ENCODE measurements around the gene NECTIN2.

Gene NECTIN2

GRCh38 chr19:44863990-44864389 lies 17.9 kb downstream of the NECTIN2 start:
- Histone ChIP-seq H3K9me2 (replicated peaks; ENCODE audit: control insufficient read depth, low read length) (no peaks in the 10 kb centered on the region), H3K4me1 (ENCODE audit: control insufficient read depth, low read length) (peaks cover 10% of the 10 kb centered on the region), H3K79me2 (ENCODE audit: control insufficient read depth, low read length) (no peaks in the 10 kb centered on the region), H3K9me3 (ENCODE audit: control insufficient read depth, insufficient read depth, low read length) (no peaks in the 10 kb centered on the region), H3K27ac (ENCODE audit: low read depth, low read length) (no peak overlapping the region), H3K27me3 (ENCODE audit: control insufficient read depth, low read length) (no peaks in the 10 kb centered on the region), H3F3A (ENCODE audit: control insufficient read depth, insufficient read depth) (no peaks in the 10 kb centered on the region), H3K4me3 (ENCODE audit: low read length) (no peak overlapping the region), H3K36me3 (ENCODE audit: control insufficient read depth, low read length) (no peaks in the 10 kb centered on the region), H3K4me2 (ENCODE audit: low read length) (no peak overlapping the region), H4K20me1 (ENCODE audit: control insufficient read depth, insufficient read depth, low read depth, low read length) (no peaks in the 10 kb centered on the region)
- TF ChIP-seq CTCF (IDR thresholded peaks at IDR 0.05; ENCODE audit: low read depth, low read length, poor library complexity, severe bottlenecking) (no peak), EZH2phosphoT487 (IDR thresholded peaks at IDR 0.05; ENCODE audit: borderline replicate concordance, low read length) (no peak)

GRCh38 chr19:44865196-44865767 lies 19.2 kb downstream of the NECTIN2 start:
- Histone ChIP-seq H3K4me1 (ENCODE audit: control insufficient read depth, low read length) (peaks cover 10% of the 10 kb centered on the region), H4K20me1 (ENCODE audit: control insufficient read depth, insufficient read depth, low read depth, low read length) (no peaks in the 10 kb centered on the region), H3K36me3 (ENCODE audit: control insufficient read depth, low read length) (no peaks in the 10 kb centered on the region), H3K27me3 (ENCODE audit: control insufficient read depth, low read length) (no peaks in the 10 kb centered on the region), H3K9me3 (ENCODE audit: control insufficient read depth, insufficient read depth, low read length) (no peaks in the 10 kb centered on the region), H3K9me2 (replicated peaks; ENCODE audit: control insufficient read depth, low read length) (no peaks in the 10 kb centered on the region), H3F3A (ENCODE audit: control insufficient read depth, insufficient read depth) (no peaks in the 10 kb centered on the region), H3K27ac (ENCODE audit: low read depth, low read length) (no peak overlapping the region), H3K4me2 (ENCODE audit: low read length) (no peak overlapping the region), H3K79me2 (ENCODE audit: control insufficient read depth, low read length) (no peaks in the 10 kb centered on the region), H3K4me3 (ENCODE audit: low read length) (no peak overlapping the region)
- no peak for TF ChIP-seq CTCF (IDR thresholded peaks at IDR 0.05; ENCODE audit: low read depth, low read length, poor library complexity, severe bottlenecking)

- H4K20me1 ChIP-seq (ENCODE audit: control insufficient read depth, insufficient read depth, low read depth, low read length) = no peaks in the 10 kb centered on the region
- H3K9me2 ChIP-seq (replicated peaks; ENCODE audit: control insufficient read depth, low read length) = no peaks in the 10 kb centered on the region
- H3K4me2 ChIP-seq (ENCODE audit: low read length) = no peak overlapping the region
- H3F3A ChIP-seq (ENCODE audit: control insufficient read depth, insufficient read depth) = no peaks in the 10 kb centered on the region
- no peaks in the 10 kb centered on the region for H3K9me3 ChIP-seq (ENCODE audit: control insufficient read depth, insufficient read depth, low read length)
- no peak overlapping the region for H3K27ac ChIP-seq (ENCODE audit: low read depth, low read length)
- H3K36me3 ChIP-seq (ENCODE audit: control insufficient read depth, low read length) = no peaks in the 10 kb centered on the region
- no peaks in the 10 kb centered on the region for H3K4me1 ChIP-seq (ENCODE audit: control insufficient read depth, low read length)
- H3K27me3 ChIP-seq (ENCODE audit: control insufficient read depth, low read length) = no peaks in the 10 kb centered on the region
- no peaks in the 10 kb centered on the region for H3K79me2 ChIP-seq (ENCODE audit: control insufficient read depth, low read length)
- no peak overlapping the region for H3K4me3 ChIP-seq (ENCODE audit: low read length)
- TF ChIP-seq CTCF (IDR thresholded peaks at IDR 0.05; ENCODE audit: low read depth, low read length, poor library complexity, severe bottlenecking) = no peak
- TF ChIP-seq EZH2phosphoT487 (IDR thresholded peaks at IDR 0.05; ENCODE audit: borderline replicate concordance, low read length) = no peak
These were observed 20.6 kb downstream of the NECTIN2 start for GRCh38 chr19:44866664-44867063.
